ENCODE results near the gene SSBP1. TPM values are rescaled to one million over a fixed set of nuclear protein-coding genes. Genes with fewer than 3 reads are reported as not detected.

SSBP1 gene
- total RNA-seq, 1 donor from 2014 or later: 132 TPM

DNA sequence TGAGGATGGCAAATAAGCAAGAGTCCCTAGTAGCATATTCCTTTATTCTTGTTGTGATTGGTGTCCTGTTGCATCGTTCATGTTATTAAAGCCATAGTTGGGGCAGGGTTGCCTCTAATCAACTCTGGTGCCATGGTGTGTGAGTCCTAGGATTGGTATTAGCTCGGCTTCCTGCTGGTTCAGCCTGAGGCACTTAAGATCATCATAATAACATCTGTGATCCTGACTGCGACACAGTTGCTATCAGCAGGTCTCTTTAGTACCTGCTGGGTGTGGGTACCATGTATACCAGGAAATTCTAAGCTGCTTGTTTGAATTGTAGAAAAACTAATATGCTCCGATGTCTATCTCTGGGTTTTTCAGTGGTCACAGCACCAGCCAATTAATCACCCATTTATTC is 28.4 kb upstream of the SSBP1 start:
- no peak overlapping the region for H3K27ac Mint-ChIP-seq
- peaks cover 54% of the 10 kb centered on the region for H3K4me1 Mint-ChIP-seq (ENCODE audit: low read depth)
- no peaks in the 10 kb centered on the region for H3K9me3 Mint-ChIP-seq (ENCODE audit: low read depth)
- DNase-seq (ENCODE audit: low spot score, unreplicated experiment): no peak
- H3K4me3 Mint-ChIP-seq (ENCODE audit: low read depth): no peak overlapping the region
- TF ChIP-seq CTCF (IDR thresholded peaks at IDR 0.05; ENCODE audit: unreplicated experiment): no peak
- H3K27me3 Mint-ChIP-seq: no peaks in the 10 kb centered on the region
- no peaks in the 10 kb centered on the region for H3K36me3 Mint-ChIP-seq (ENCODE audit: insufficient read depth)

DNA sequence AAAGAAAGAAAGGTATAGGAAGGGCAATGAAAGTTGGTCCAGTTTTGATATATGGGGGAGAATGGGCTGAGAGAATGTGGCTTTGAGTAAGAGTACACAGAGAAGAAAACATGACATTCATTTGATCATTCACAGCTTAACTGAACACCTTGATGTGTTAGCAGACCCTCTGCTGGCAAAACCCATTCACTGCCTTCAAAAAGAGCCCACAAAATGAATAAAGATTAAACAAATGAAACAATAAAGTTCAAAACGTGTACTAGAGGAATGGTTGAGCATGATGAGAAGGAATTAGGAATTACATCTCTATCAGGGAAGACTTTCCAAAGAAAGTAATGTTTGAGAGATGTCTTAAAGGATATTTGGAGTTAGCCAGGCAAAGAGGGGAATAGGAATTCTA is 27.9 kb upstream of the SSBP1 start:
- Mint-ChIP-seq H3K9me3 (ENCODE audit: low read depth) (no peaks in the 10 kb centered on the region), H3K27me3 (no peaks in the 10 kb centered on the region), H3K27ac (no peak overlapping the region), H3K4me1 (ENCODE audit: low read depth) (peaks cover 53% of the 10 kb centered on the region), H3K4me3 (ENCODE audit: low read depth) (no peak overlapping the region), H3K36me3 (ENCODE audit: insufficient read depth) (no peaks in the 10 kb centered on the region)
- no peak for TF ChIP-seq CTCF (IDR thresholded peaks at IDR 0.05; ENCODE audit: unreplicated experiment)
- no peak for DNase-seq (ENCODE audit: low spot score, unreplicated experiment)

DNA sequence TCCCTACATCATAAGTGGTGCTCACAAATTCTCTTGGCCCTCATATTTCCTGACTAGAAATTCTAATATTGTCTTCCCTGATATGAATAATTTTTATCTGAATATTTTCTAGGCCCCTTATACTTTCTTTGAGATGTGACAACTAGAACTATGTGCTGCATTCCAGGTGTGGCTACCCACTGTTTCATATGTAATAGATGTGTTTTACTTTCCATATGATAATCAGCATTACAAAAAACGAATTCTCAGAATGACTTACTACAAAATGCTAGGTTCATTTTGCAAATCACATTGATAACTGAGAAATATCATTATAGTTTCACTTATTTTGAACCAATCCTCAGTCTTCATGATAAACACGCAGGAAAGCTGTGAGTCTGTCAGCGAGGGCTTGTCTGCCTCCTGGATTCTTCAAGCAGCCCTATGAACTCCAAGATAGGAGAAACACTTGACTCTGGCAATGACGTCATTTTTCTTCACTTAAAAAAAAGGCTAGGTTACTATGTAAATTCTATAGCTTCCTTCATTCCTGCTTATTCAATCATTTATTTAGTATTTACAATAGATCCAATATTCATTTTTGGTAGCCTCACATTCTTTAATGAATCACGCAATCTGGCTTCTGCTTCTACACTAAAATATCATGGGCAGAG is 25.4 kb upstream of the SSBP1 start:
- Mint-ChIP-seq H3K4me1 (ENCODE audit: low read depth) (peaks cover 39% of the 10 kb centered on the region), H3K27ac (no peak overlapping the region), H3K9me3 (ENCODE audit: low read depth) (no peaks in the 10 kb centered on the region), H3K27me3 (no peaks in the 10 kb centered on the region), H3K4me3 (ENCODE audit: low read depth) (no peak overlapping the region), H3K36me3 (ENCODE audit: insufficient read depth) (no peaks in the 10 kb centered on the region)
- TF ChIP-seq CTCF (IDR thresholded peaks at IDR 0.05; ENCODE audit: unreplicated experiment): no peak
- DNase-seq (ENCODE audit: low spot score, unreplicated experiment): no peak

GRCh38 chr7:141713890-141714289 is 24.3 kb upstream of the SSBP1 start:
- no peak for DNase-seq (ENCODE audit: low spot score, unreplicated experiment)
- Mint-ChIP-seq H3K27me3 (no peaks in the 10 kb centered on the region), H3K36me3 (ENCODE audit: insufficient read depth) (no peaks in the 10 kb centered on the region), H3K4me1 (ENCODE audit: low read depth) (peaks cover 29% of the 10 kb centered on the region), H3K9me3 (ENCODE audit: low read depth) (no peaks in the 10 kb centered on the region), H3K4me3 (ENCODE audit: low read depth) (no peak overlapping the region), H3K27ac (no peak overlapping the region)
- no peak for TF ChIP-seq CTCF (IDR thresholded peaks at IDR 0.05; ENCODE audit: unreplicated experiment)

- no peak overlapping the region for H3K4me3 Mint-ChIP-seq (ENCODE audit: low read depth)
These were observed 23.6 kb upstream of the SSBP1 start for GRCh38 chr7:141714571-141714970.

More at GRCh38 chr7:141714571-141714970, 23.6 kb upstream of the SSBP1 start:
- H3K9me3 Mint-ChIP-seq (ENCODE audit: low read depth): no peaks in the 10 kb centered on the region
- no peaks in the 10 kb centered on the region for H3K27me3 Mint-ChIP-seq
- no peak for DNase-seq (ENCODE audit: low spot score, unreplicated experiment)
- no peak for TF ChIP-seq CTCF (IDR thresholded peaks at IDR 0.05; ENCODE audit: unreplicated experiment)
- H3K4me1 Mint-ChIP-seq (ENCODE audit: low read depth): peaks cover 26% of the 10 kb centered on the region
- no peak overlapping the region for H3K27ac Mint-ChIP-seq
- no peaks in the 10 kb centered on the region for H3K36me3 Mint-ChIP-seq (ENCODE audit: insufficient read depth)
